Panc1 (cell line): ENCODE data around the gene TAS1R2. TPM values are rescaled to one million over a fixed set of nuclear protein-coding genes. Genes with fewer than 3 reads are reported as not detected.
"Not testable (repeated sequence)": the region's sequence is repeated elsewhere in the genome, so short reads cannot be mapped to it uniquely, and the experiment has no call there.

ENCODE experiments used
- ATAC-seq: fragments of 200-7000 bp; cut with Tn5 transposase; 2 replicates; pipeline ENCODE4 v1.9.1; 2020; ENCODE audit warnings: mild to moderate bottlenecking, moderate library complexity
- BruUV-seq: library from RNA; stranded (reverse); fragments of 400-500 nt; replicated peaks from 2 replicates; lab custom pipeline; 2021; lab: Mats Ljungman, UMichigan
- CTCF ChIA-PET: fragments of 300-600 bp; sonication (Branson Sonifier 250); formaldehyde crosslinking; loops from one replicate; lab custom pipeline; 2022; ENCODE audit warnings: antibody characterized with exemption; lab: Charles Lee
- POLR2A ChIA-PET: fragments of 300-600 bp; sonication (Branson Sonifier 250); formaldehyde crosslinking; loops from one replicate; lab custom pipeline; 2022; ENCODE audit warnings: antibody characterized with exemption; lab: Charles Lee
- DNase-seq: peaks from one replicate; pipeline ENCODE4 v3.0.0-alpha.2; 2010; ENCODE audit warnings: low read depth, low spot score
- H3K27ac ChIP-seq: 2 replicates; pipeline ENCODE4 v1.5.1; 2011; ENCODE audit warnings: mild to moderate bottlenecking, low read length, inconsistent platforms
- H3K27me3 ChIP-seq: fragments of 200-500 bp; sonication (Bioruptor generic); 2 replicates; pipeline ENCODE4 v1.6.0; 2014; ENCODE audit warnings: low read length, inconsistent platforms; ENCODE audit not compliant: control insufficient read depth, insufficient read depth
- H3K36me3 ChIP-seq: fragments of 200-500 bp; sonication (Bioruptor generic); 2 replicates; pipeline ENCODE4 v1.5.1; 2014; ENCODE audit warnings: inconsistent platforms, mild to moderate bottlenecking, low read length, moderate library complexity; ENCODE audit not compliant: control insufficient read depth, insufficient read depth
- H3K4me1 ChIP-seq: 2 replicates; pipeline ENCODE4 v1.5.1; 2011; ENCODE audit warnings: inconsistent platforms, mild to moderate bottlenecking, low read length, moderate library complexity; ENCODE audit not compliant: control insufficient read depth, insufficient read depth
- H3K4me3 ChIP-seq, 2 experiments: 2 replicates each; pipeline ENCODE4 v1.5.1; 2011 to 2012; ENCODE audit warnings: low read depth in 2 of 2, low read length in 2 of 2, mild to moderate bottlenecking in 2 of 2, inconsistent platforms in 1 of 2, moderate library complexity in 1 of 2
- H3K9me3 ChIP-seq: fragments of 200-500 bp; sonication (Bioruptor generic); 2 replicates; pipeline ENCODE4 v1.5.1; 2014; ENCODE audit warnings: low read depth, mild to moderate bottlenecking, inconsistent platforms, low read length, moderate library complexity; ENCODE audit not compliant: control insufficient read depth, insufficient read depth
- POLR2AphosphoS5 ChIP-seq: IDR thresholded peaks from 2 replicates; pipeline ENCODE4 v1.6.1; 2012; ENCODE audit warnings: mild to moderate bottlenecking, low read depth, low read length, moderate library complexity
- SIN3A ChIP-seq: IDR thresholded peaks from 2 replicates; pipeline ENCODE4 v1.6.1; 2012; ENCODE audit warnings: low read depth, mild to moderate bottlenecking, low read length, moderate library complexity, borderline replicate concordance; ENCODE audit not compliant: insufficient read depth
- TCF7L2 ChIP-seq: IDR thresholded peaks from 2 replicates; pipeline ENCODE4 v1.6.1; 2011; ENCODE audit warnings: mild to moderate bottlenecking, low read depth, low read length, inconsistent platforms
- in situ Hi-C: cut with HindIII; loops from 2 replicates; pipeline ENCODE4 v1.10.0; 2016; ENCODE audit warnings: low sequenced_read_pairs, low pct_unique_long_range_greater_than_20kb
- intact Hi-C: fragments of 100-400 bp; cut with micrococcal nuclease; formaldehyde crosslinking; loops from one replicate; pipeline ENCODE4 v1.10.0; 2022; ENCODE audit not compliant: unreplicated experiment
- total RNA-seq: library from RNA; stranded (reverse); gene quantifications from one replicate; pipeline ENCODE4 v1.2.1, GENCODE V29; 2021; ENCODE audit not compliant: unreplicated experiment
- TF ChIP-seq, protein P1 (sequence below), 2 experiments: IDR thresholded peaks; 2 replicates each; pipeline ENCODE4 v1.6.1; 2011 to 2012; ENCODE audit warnings: low read depth in 2 of 2, control low read depth in 1 of 2, low read length in 1 of 2, mild to moderate bottlenecking in 1 of 2, moderate library complexity in 1 of 2; ENCODE audit not compliant: insufficient read depth in 1 of 2
- TF ChIP-seq, protein P2 (sequence below): fragments of 450-650 bp; IDR thresholded peaks from 2 replicates; pipeline ENCODE4 v1.5.1; 2017; ENCODE audit warnings: mild to moderate bottlenecking

Gene TAS1R2
- total RNA-seq, 1 experiment from 2014 or later = not detected

DNA sequence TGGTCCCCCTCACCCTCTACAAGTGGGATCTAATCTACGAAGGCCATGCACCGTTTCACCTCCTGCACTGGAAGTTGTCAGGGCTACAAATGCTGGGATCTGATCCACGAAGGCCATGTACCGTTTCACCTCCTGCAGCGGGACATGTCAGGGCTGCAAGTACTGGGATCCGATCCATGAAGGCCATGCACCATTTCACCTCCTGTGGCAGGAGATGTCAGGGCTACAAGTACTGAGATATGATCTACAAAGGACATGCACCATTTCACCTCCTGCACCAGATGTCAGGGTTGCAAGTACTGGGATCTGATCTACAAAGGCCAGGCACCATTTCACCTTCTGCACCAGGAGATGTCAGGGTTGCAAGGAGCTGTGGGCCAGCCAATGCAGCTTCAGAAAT lies 35.9 kb upstream of the TAS1R2 start:
- H3K27ac ChIP-seq = no peak overlapping the region
- no peak overlapping the region for H3K4me3 ChIP-seq
- CTCF ChIA-PET = no interaction called here
- no peaks in the 10 kb centered on the region; the same call in 1 of the 2 replicates for H3K36me3 ChIP-seq
- H3K4me1 ChIP-seq = peaks cover 3% of the 10 kb centered on the region
- POLR2A ChIA-PET = no interaction called here
- intact Hi-C loops (no loop called here), in situ Hi-C loops (no loop called here)
- BruUV-seq = no TSS peak
- no peaks in the 10 kb centered on the region for H3K9me3 ChIP-seq
- no peak for DNase-seq
- ATAC-seq = no peak
- no peak for TF ChIP-seq TCF7L2
- TF ChIP-seq, protein P1, sequence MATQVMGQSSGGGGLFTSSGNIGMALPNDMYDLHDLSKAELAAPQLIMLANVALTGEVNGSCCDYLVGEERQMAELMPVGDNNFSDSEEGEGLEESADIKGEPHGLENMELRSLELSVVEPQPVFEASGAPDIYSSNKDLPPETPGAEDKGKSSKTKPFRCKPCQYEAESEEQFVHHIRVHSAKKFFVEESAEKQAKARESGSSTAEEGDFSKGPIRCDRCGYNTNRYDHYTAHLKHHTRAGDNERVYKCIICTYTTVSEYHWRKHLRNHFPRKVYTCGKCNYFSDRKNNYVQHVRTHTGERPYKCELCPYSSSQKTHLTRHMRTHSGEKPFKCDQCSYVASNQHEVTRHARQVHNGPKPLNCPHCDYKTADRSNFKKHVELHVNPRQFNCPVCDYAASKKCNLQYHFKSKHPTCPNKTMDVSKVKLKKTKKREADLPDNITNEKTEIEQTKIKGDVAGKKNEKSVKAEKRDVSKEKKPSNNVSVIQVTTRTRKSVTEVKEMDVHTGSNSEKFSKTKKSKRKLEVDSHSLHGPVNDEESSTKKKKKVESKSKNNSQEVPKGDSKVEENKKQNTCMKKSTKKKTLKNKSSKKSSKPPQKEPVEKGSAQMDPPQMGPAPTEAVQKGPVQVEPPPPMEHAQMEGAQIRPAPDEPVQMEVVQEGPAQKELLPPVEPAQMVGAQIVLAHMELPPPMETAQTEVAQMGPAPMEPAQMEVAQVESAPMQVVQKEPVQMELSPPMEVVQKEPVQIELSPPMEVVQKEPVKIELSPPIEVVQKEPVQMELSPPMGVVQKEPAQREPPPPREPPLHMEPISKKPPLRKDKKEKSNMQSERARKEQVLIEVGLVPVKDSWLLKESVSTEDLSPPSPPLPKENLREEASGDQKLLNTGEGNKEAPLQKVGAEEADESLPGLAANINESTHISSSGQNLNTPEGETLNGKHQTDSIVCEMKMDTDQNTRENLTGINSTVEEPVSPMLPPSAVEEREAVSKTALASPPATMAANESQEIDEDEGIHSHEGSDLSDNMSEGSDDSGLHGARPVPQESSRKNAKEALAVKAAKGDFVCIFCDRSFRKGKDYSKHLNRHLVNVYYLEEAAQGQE (IDR thresholded peaks at IDR 0.05; ENCODE audit: insufficient read depth in 1 of 2, low read depth in 2 of 2, low read length in 1 of 2) = no peak
- TF ChIP-seq SIN3A = no peak
- no peak for TF ChIP-seq POLR2AphosphoS5
- TF ChIP-seq, protein P2, sequence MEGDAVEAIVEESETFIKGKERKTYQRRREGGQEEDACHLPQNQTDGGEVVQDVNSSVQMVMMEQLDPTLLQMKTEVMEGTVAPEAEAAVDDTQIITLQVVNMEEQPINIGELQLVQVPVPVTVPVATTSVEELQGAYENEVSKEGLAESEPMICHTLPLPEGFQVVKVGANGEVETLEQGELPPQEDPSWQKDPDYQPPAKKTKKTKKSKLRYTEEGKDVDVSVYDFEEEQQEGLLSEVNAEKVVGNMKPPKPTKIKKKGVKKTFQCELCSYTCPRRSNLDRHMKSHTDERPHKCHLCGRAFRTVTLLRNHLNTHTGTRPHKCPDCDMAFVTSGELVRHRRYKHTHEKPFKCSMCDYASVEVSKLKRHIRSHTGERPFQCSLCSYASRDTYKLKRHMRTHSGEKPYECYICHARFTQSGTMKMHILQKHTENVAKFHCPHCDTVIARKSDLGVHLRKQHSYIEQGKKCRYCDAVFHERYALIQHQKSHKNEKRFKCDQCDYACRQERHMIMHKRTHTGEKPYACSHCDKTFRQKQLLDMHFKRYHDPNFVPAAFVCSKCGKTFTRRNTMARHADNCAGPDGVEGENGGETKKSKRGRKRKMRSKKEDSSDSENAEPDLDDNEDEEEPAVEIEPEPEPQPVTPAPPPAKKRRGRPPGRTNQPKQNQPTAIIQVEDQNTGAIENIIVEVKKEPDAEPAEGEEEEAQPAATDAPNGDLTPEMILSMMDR = no peak
- no peaks in the 10 kb centered on the region for H3K27me3 ChIP-seq

DNA sequence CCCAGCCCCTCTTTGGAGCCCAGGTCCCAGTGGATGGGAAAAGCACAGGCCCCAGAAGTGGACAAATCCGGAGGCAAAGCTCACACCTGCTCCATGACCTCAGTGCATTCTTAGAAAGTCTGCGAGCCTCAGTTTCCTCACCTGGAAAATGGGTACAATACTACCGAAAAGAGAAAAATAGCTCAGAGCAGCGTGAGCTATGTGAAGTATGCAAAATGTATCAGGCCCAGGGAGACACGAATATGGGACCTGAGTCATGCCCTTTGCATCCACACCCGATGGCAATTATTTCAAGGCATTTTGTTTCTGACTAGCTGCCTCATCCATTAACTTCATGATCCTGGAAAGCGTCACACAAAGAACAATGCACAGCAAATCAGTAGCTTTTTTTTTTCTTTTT lies 33.7 kb upstream of the TAS1R2 start:
- ChIA-PET POLR2A (no interaction called here), CTCF (interaction anchor here (2.0 kb wide), 1 partner anchor 9 kb away, joined by 7 read pairs; no protein-coding TSS in a partner anchor)
- intact Hi-C loops = no loop called here
- in situ Hi-C loops = no loop called here
- BruUV-seq = no TSS peak
- H3K27me3 ChIP-seq = no peaks in the 10 kb centered on the region
- no peaks in the 10 kb centered on the region for H3K9me3 ChIP-seq
- ATAC-seq (no peak), DNase-seq (no peak)
- no peaks in the 10 kb centered on the region for H3K4me1 ChIP-seq
- TF ChIP-seq, protein P2 = no peak
- TF ChIP-seq SIN3A (no peak), POLR2AphosphoS5 (no peak), TCF7L2 (no peak)
- TF ChIP-seq, protein P1 (IDR thresholded peaks at IDR 0.05; ENCODE audit: insufficient read depth in 1 of 2, low read depth in 2 of 2, low read length in 1 of 2) = no peak
- H3K27ac ChIP-seq = no peak overlapping the region
- H3K4me3 ChIP-seq = no peak overlapping the region
- H3K36me3 ChIP-seq = no peaks in the 10 kb centered on the region; the same call in 1 of the 2 replicates

DNA sequence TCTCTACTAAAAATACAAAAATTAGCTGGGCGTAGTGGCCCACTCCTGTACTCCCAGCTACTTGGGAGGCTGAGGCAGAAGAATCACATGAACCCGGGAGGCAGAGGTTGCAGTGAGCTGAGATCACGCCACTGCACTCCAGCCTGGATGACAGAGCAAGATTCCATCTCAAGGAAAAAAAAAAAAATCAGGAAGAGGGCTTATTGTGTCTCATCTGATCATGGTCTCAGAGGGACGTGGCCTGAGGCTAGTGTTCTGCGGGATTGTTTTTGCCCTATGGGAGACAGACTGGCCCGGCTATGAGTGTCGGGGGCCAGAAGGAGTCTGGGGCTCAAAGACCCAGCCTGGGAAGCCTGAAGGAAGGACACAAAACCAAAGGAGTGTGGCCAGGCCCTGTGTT lies 32.4 kb upstream of the TAS1R2 start:
- POLR2A ChIA-PET, intact Hi-C loops, in situ Hi-C loops, CTCF ChIA-PET, H3K27ac ChIP-seq, H3K36me3 ChIP-seq, H3K27me3 ChIP-seq, H3K9me3 ChIP-seq, H3K4me3 ChIP-seq, ATAC-seq, DNase-seq, BruUV-seq, H3K4me1 ChIP-seq: not testable (repeated sequence)
